Measurements from ENCODE around the gene SLC4A5.

GRCh38 chr2:74242354-74243071 lies 100.7 kb downstream of the SLC4A5 start:
- no peak for TF ChIP-seq RFX5 (IDR thresholded peaks at IDR 0.05)
- no peak for TF ChIP-seq CTCF (IDR thresholded peaks at IDR 0.05)
- TF ChIP-seq CHD4 (IDR thresholded peaks at IDR 0.05; ENCODE audit: borderline replicate concordance) = no peak
- TF ChIP-seq TP53 (CRISPR knock-in tag; IDR thresholded peaks at IDR 0.05) = no peak
- no peak for TF ChIP-seq CHD2 (IDR thresholded peaks at IDR 0.05; ENCODE audit: low read length, partially characterized antibody)
- no peak for TF ChIP-seq BCL3 (IDR thresholded peaks at IDR 0.05)
- TF ChIP-seq E2F6 (IDR thresholded peaks at IDR 0.05; ENCODE audit: borderline replicate concordance, low read depth) = no peak
- TF ChIP-seq USF2 (IDR thresholded peaks at IDR 0.05) = no peak
- TF ChIP-seq RAD21 (conservative IDR thresholded peaks at IDR 0.05 in 1 of 2, IDR thresholded peaks at IDR 0.05 in 1 of 2) = no peak

Data from A549 (cell line).